Endodermal cell (in vitro differentiated cells): ENCODE results near the gene NBAS. TPM values are rescaled to one million over a fixed set of nuclear protein-coding genes. Genes with fewer than 3 reads are reported as not detected.

Experiments
- DNase-seq: peaks from one replicate; pipeline ENCODE4 v3.0.0-alpha.2; 2017
- H3K27ac ChIP-seq: 2 replicates; pipeline ENCODE4 v1.5.1; 2013; ENCODE audit warnings: mild to moderate bottlenecking, low read depth, low read length, moderate library complexity
- H3K27me3 ChIP-seq: 2 replicates; pipeline ENCODE4 v1.6.1; 2013; ENCODE audit warnings: mild to moderate bottlenecking, low read length, moderate library complexity; ENCODE audit not compliant: insufficient read depth, control insufficient read depth, poor library complexity, severe bottlenecking
- H3K36me3 ChIP-seq: 2 replicates; pipeline ENCODE4 v1.7.0; 2013; ENCODE audit warnings: mild to moderate bottlenecking, low read length, moderate library complexity; ENCODE audit not compliant: control insufficient read depth, insufficient read depth
- H3K4me1 ChIP-seq: one replicate; pipeline ENCODE4 v1.7.0; 2013; ENCODE audit warnings: low read length; ENCODE audit not compliant: control insufficient read depth, insufficient read depth
- H3K4me3 ChIP-seq: 2 replicates; pipeline ENCODE4 v1.5.1; 2013; ENCODE audit warnings: mild to moderate bottlenecking, low read length, moderate library complexity
- H3K9ac ChIP-seq: 2 replicates; pipeline ENCODE4 v1.6.1; 2013; ENCODE audit warnings: mild to moderate bottlenecking, low read length, moderate library complexity; ENCODE audit not compliant: poor library complexity, severe bottlenecking; ENCODE audit errors: extremely low read depth
- H3K9me3 ChIP-seq: 2 replicates; pipeline ENCODE4 v1.6.1; 2013; ENCODE audit warnings: mild to moderate bottlenecking, low read length, moderate library complexity; ENCODE audit not compliant: control insufficient read depth
- H3K27ac Mint-ChIP-seq: 2 replicates; pipeline ENCODE4 v1.8.0; 2020; ENCODE audit warnings: mixed read lengths
- H3K27me3 Mint-ChIP-seq: 2 replicates; pipeline ENCODE4 v1.8.0; 2021; ENCODE audit warnings: mild to moderate bottlenecking, mixed read lengths; ENCODE audit not compliant: insufficient read depth
- H3K36me3 Mint-ChIP-seq: 2 replicates; pipeline ENCODE4 v1.8.0; 2020; ENCODE audit warnings: low read depth, mixed read lengths
- H3K4me1 Mint-ChIP-seq: 2 replicates; pipeline ENCODE4 v1.8.0; 2020; ENCODE audit warnings: mixed read lengths
- H3K4me3 Mint-ChIP-seq: 2 replicates; pipeline ENCODE4 v1.8.0; 2020; ENCODE audit warnings: mild to moderate bottlenecking, moderate library complexity, mixed read lengths
- H3K9me3 Mint-ChIP-seq: 2 replicates; pipeline ENCODE4 v1.8.0; 2020; ENCODE audit warnings: mild to moderate bottlenecking, mixed read lengths
- CTCF ChIP-seq: fragments of 200-600 bp; sonication (generic); conservative IDR thresholded peaks from 2 replicates; pipeline ENCODE4 v1.5.0; 2021; ENCODE audit warnings: antibody characterized with exemption, mild to moderate bottlenecking
- WGBS, 2 experiments: methylation state at CpG; one replicate each; pipeline versions ENCODE4 v1.1.5 to v1.1.7; 2013; ENCODE audit warnings: missing lambda C conversion rate in 2 of 2, mixed read lengths in 1 of 2; ENCODE audit not compliant: insufficient coverage in 1 of 2, insufficient read length in 1 of 2; 5-methylcytosine and 5-hydroxymethylcytosine counted together
- total RNA-seq, 2 donors: library from RNA; stranded (reverse); fragmentation: NEBNext Ultra II Directional in 1 of 2; extraction: Animal tissue kit (Norgen Biotek cat#: 25700) in 1 of 2; gene quantifications; 2 replicates in 1 of 2; 3 replicates in 1 of 2; pipeline ENCODE4 v1.2.1, GENCODE V29; 2021

The NBAS gene
- total RNA-seq, 2 donors from 2014 or later: 47.4 to 54.7 TPM

- WGBS, 2 experiments: 79 to 80% methylated on average over 1 to 3 of the region's 3 CpGs
These were observed 267.7 kb downstream of the NBAS start for GRCh38 chr2:15293262-15293937.

GRCh38 chr2:15287447-15288184 lies 273.5 kb downstream of the NBAS start:
- no peak for DNase-seq
- Mint-ChIP-seq H3K27ac (no peak overlapping the region), H3K27me3 (no peaks in the 10 kb centered on the region)

More at GRCh38 chr2:15293262-15293937, 267.7 kb downstream of the NBAS start:
- TF ChIP-seq CTCF: no peak
- Histone ChIP-seq H3K27ac (no peak overlapping the region), H3K27me3 (no peaks in the 10 kb centered on the region), H3K9ac (no peak overlapping the region), H3K4me1 (no peaks in the 10 kb centered on the region), H3K36me3 (peaks cover 10% of the 10 kb centered on the region), H3K9me3 (no peaks in the 10 kb centered on the region), H3K4me3 (peak overlapping the region; percentile 42)
- no peaks in the 10 kb centered on the region for H3K27me3 Mint-ChIP-seq
- H3K9me3 Mint-ChIP-seq: no peaks in the 10 kb centered on the region
- no peak overlapping the region for H3K4me3 Mint-ChIP-seq
- peaks cover 20% of the 10 kb centered on the region for H3K36me3 Mint-ChIP-seq
- H3K27ac Mint-ChIP-seq: no peak overlapping the region
- peaks cover 11% of the 10 kb centered on the region for H3K4me1 Mint-ChIP-seq
- no peak for DNase-seq

GRCh38 chr2:15284614-15285013 lies 276.5 kb downstream of the NBAS start:
- 91% methylated on average over 1 of the region's 1 CpG; no CpG with 5 or more reads in 1 of the 2 experiments for WGBS, 2 experiments
- Histone ChIP-seq H3K36me3 (peaks cover 9% of the 10 kb centered on the region), H3K27me3 (no peaks in the 10 kb centered on the region), H3K9me3 (no peaks in the 10 kb centered on the region), H3K4me3 (no peak overlapping the region), H3K9ac (no peak overlapping the region), H3K27ac (no peak overlapping the region), H3K4me1 (no peaks in the 10 kb centered on the region)
- H3K27ac Mint-ChIP-seq: no peak overlapping the region
- H3K36me3 Mint-ChIP-seq: peaks cover 27% of the 10 kb centered on the region
- TF ChIP-seq CTCF: no peak
- no peaks in the 10 kb centered on the region for H3K27me3 Mint-ChIP-seq
- H3K9me3 Mint-ChIP-seq: no peaks in the 10 kb centered on the region
- no peaks in the 10 kb centered on the region for H3K4me1 Mint-ChIP-seq
- no peak overlapping the region for H3K4me3 Mint-ChIP-seq
- DNase-seq: no peak

More at GRCh38 chr2:15287447-15288184, 273.5 kb downstream of the NBAS start:
- H3K9ac ChIP-seq: no peak overlapping the region
- Mint-ChIP-seq H3K4me1 (no peaks in the 10 kb centered on the region), H3K9me3 (no peaks in the 10 kb centered on the region), H3K36me3 (peaks cover 37% of the 10 kb centered on the region), H3K4me3 (no peak overlapping the region)
- H3K4me1 ChIP-seq: no peaks in the 10 kb centered on the region
- WGBS, 2 experiments: 94 to 100% methylated on average over 13 to 24 of the region's 26 CpGs
- no peaks in the 10 kb centered on the region for H3K9me3 ChIP-seq
- H3K27ac ChIP-seq: no peak overlapping the region
- no peak overlapping the region for H3K4me3 ChIP-seq
- no peaks in the 10 kb centered on the region for H3K27me3 ChIP-seq
- TF ChIP-seq CTCF: no peak
- H3K36me3 ChIP-seq: peaks cover 19% of the 10 kb centered on the region
